ENCODE results near the gene PPP1R3G. TPM values are rescaled to one million over a fixed set of nuclear protein-coding genes. Genes with fewer than 3 reads are reported as not detected.

The PPP1R3G gene
- total and polyA plus RNA-seq, 2 of the 13 experiments (the other 11 are each of a cell fraction or from before 2014, with no cell fraction given), result 1.2 to 1.3 TPM

GRCh38 chr6:5121479-5121878 is 36.3 kb downstream of the PPP1R3G start (continued):
- TF ChIP-seq ZBTB4 (CRISPR knock-in tag; IDR thresholded peaks at IDR 0.05; ENCODE audit: borderline replicate concordance), result peak; percentile 68; the same call in 1 of the 2 replicates
- TF ChIP-seq, protein P1, sequence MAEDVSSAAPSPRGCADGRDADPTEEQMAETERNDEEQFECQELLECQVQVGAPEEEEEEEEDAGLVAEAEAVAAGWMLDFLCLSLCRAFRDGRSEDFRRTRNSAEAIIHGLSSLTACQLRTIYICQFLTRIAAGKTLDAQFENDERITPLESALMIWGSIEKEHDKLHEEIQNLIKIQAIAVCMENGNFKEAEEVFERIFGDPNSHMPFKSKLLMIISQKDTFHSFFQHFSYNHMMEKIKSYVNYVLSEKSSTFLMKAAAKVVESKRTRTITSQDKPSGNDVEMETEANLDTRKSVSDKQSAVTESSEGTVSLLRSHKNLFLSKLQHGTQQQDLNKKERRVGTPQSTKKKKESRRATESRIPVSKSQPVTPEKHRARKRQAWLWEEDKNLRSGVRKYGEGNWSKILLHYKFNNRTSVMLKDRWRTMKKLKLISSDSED (CRISPR knock-in tag; IDR thresholded peaks at IDR 0.05), result no peak
- TF ChIP-seq TAF1 (CRISPR knock-in tag; IDR thresholded peaks at IDR 0.05), result no peak
- no peak for TF ChIP-seq E2F5 (CRISPR knock-in tag; conservative IDR thresholded peaks at IDR 0.05)
- TF ChIP-seq, protein P2, sequence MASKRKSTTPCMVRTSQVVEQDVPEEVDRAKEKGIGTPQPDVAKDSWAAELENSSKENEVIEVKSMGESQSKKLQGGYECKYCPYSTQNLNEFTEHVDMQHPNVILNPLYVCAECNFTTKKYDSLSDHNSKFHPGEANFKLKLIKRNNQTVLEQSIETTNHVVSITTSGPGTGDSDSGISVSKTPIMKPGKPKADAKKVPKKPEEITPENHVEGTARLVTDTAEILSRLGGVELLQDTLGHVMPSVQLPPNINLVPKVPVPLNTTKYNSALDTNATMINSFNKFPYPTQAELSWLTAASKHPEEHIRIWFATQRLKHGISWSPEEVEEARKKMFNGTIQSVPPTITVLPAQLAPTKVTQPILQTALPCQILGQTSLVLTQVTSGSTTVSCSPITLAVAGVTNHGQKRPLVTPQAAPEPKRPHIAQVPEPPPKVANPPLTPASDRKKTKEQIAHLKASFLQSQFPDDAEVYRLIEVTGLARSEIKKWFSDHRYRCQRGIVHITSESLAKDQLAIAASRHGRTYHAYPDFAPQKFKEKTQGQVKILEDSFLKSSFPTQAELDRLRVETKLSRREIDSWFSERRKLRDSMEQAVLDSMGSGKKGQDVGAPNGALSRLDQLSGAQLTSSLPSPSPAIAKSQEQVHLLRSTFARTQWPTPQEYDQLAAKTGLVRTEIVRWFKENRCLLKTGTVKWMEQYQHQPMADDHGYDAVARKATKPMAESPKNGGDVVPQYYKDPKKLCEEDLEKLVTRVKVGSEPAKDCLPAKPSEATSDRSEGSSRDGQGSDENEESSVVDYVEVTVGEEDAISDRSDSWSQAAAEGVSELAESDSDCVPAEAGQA (IDR thresholded peaks at IDR 0.05; ENCODE audit: low read depth), result no peak
- TF ChIP-seq, protein P2 (CRISPR knock-in tag; IDR thresholded peaks at IDR 0.05; ENCODE audit: borderline replicate concordance), result no peak
- 0 out of 2 replicates have a peak, but pooled peaks have one; percentile 63 for TF ChIP-seq BORCS8-MEF2B (CRISPR knock-in tag; IDR thresholded peaks at IDR 0.05)
- TF ChIP-seq HNF1B (CRISPR knock-in tag; IDR thresholded peaks at IDR 0.05), result no peak
- no peak for TF ChIP-seq THAP8 (CRISPR knock-in tag; IDR thresholded peaks at IDR 0.05; ENCODE audit: borderline replicate concordance)
- 0 out of 2 replicates have a peak, but pooled peaks have one; percentile 5 for TF ChIP-seq FOXA3 (CRISPR knock-in tag; IDR thresholded peaks at IDR 0.05)
- TF ChIP-seq ATF7-NPFF (CRISPR knock-in tag; IDR thresholded peaks at IDR 0.05; ENCODE audit: low read depth), result no peak
- no peak for TF ChIP-seq ZNF747 (CRISPR knock-in tag; IDR thresholded peaks at IDR 0.05; ENCODE audit: borderline replicate concordance)
- no peak for TF ChIP-seq TGIF2 (CRISPR knock-in tag; IDR thresholded peaks at IDR 0.05)
